ENCODE measurements around the gene DLG2.

The DLG2 gene

GRCh38 chr11:84524422-84525051 is 1102.6 kb downstream of the DLG2 start:
- peak; percentile 80 for TF ChIP-seq CTCF (IDR thresholded peaks at IDR 0.05; ENCODE audit: insufficient read depth, missing control alignments)
- FAIRE-seq (peak; percentile 67), DNase-seq (ENCODE audit: insufficient read length, low spot score) (no peak)

DNA sequence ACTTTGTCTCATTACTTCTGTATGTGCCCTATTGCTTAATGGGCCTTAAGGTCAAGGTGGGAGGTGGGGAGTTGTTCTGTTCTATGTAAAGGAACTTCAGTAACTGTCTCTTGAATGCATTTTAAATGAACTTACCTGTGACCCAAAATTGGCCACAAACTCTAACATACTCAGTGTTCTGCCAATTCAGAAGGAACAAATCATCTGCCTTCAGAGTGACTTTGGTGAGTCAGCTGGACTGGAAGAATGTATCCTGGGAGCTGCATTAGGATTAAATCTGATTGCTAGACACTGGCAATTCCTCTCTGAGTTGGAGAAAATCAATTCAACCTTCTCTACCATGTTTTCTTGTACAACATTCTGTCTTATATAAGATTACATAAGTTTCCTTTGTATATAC is 1104.8 kb downstream of the DLG2 start:
- no peak for FAIRE-seq
- no peak for DNase-seq (ENCODE audit: insufficient read length, low spot score)

GRCh38 chr11:84518631-84519183 is 1108.4 kb downstream of the DLG2 start:
- TF ChIP-seq CTCF (IDR thresholded peaks at IDR 0.05; ENCODE audit: insufficient read depth, missing control alignments): no peak
- DNase-seq (ENCODE audit: insufficient read length, low spot score): no peak
- peak; percentile 86 for FAIRE-seq

More for the DNA sequence above, 1104.8 kb downstream of the DLG2 start:
- TF ChIP-seq CTCF (IDR thresholded peaks at IDR 0.05; ENCODE audit: insufficient read depth, missing control alignments): no peak

DNA sequence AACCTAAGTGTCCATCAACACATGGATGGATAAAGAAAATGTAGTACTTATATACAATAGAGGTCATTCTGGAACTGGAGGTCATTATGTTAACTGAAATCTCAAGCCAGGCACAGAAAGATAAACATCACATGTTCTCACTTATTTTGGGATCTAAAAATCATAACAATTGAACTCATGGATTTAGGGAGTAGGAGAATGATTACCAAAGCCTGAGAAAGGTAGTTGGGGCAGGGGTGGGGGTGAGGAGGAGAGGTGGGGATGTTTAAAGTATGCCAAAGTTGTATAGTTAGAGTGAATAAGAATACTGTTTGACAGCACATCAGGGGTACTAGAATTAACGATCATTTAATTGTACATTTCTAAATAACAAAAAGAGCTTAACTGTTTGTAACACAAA is 1112.7 kb downstream of the DLG2 start:
- no peak for TF ChIP-seq CTCF (IDR thresholded peaks at IDR 0.05; ENCODE audit: insufficient read depth, missing control alignments)
- FAIRE-seq (no peak), DNase-seq (ENCODE audit: insufficient read length, low spot score) (no peak)

DNA sequence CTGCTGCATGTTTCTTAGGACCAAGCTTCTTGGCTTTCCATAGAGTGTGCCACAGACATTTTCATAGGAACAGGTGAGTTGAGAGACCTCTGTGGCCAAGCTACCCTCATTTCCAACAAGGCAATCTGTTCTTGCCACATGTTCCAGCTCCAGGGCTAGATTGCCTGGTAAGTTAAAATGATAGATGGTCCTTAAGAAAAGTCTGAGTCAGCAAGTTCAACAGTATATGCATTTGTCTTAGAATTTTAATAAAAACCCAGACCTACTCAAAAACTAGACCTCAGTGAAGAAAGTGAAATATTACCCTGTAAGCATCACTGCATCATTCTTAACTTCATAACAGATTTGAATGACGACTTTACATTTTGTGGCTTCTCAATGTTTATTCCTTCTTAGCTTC is 1123.6 kb downstream of the DLG2 start:
- TF ChIP-seq CTCF (IDR thresholded peaks at IDR 0.05; ENCODE audit: insufficient read depth, missing control alignments): no peak
- DNase-seq (ENCODE audit: insufficient read length, low spot score) (no peak), FAIRE-seq (no peak)

DNA sequence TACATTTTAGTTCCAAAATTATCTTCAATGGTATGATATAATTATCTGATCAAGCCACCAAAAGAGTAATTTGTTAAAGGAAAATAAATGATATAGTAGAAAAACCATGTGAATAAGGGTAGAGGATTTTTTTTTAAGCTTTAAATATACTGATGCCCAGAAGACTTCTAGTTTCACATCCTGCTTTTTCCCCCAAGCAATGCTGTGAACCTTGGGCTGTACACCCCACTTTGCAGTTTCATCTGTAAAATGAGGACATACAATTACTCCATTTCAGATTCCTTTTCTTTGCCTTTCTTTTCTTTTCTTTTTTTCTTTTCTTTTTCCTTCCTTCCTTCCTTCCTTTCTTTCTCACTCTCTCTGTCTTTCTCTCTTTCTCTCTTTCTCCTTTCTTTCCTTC is 1125.4 kb downstream of the DLG2 start:
- DNase-seq (ENCODE audit: insufficient read length, low spot score): no peak
- TF ChIP-seq CTCF (IDR thresholded peaks at IDR 0.05; ENCODE audit: insufficient read depth, missing control alignments): no peak
- FAIRE-seq: no peak

DNA sequence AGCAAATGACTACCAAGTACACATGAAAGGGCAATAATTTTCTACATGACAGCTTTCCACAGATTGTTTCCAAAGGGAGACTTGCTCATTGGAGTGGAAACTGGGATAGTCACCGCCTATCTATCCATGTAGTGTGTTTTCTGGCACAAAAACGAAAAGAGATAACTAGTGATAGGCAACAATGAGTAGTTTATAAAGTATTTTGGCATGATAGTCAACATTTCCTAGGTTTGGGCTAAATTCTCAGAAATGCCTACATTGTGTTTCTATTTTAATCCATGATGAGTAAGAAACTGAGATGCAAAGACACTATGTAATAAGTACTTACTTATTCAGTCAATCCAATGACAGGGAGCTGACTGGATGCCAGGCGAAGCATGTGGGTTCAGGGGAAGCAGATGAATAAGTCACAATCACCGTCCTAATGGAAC is 1129.1 kb downstream of the DLG2 start:
- TF ChIP-seq CTCF (IDR thresholded peaks at IDR 0.05; ENCODE audit: insufficient read depth, missing control alignments): no peak
- no peak for FAIRE-seq
- DNase-seq (ENCODE audit: insufficient read length, low spot score): no peak
